ENCODE measurements around the gene XYLT1. TPM values are rescaled to one million over a fixed set of nuclear protein-coding genes. Genes with fewer than 3 reads are reported as not detected.

Gene XYLT1
- total RNA-seq, 1 experiment from 2014 or later, result 25.0 TPM

- TF ChIP-seq ARID4B (CRISPR knock-in tag; IDR thresholded peaks at IDR 0.05; ENCODE audit: borderline replicate concordance), result no peak
- no peak for TF ChIP-seq FOXK1 (CRISPR knock-in tag; IDR thresholded peaks at IDR 0.05)
- no peak for TF ChIP-seq SMAD4 (CRISPR knock-in tag; IDR thresholded peaks at IDR 0.05)
- no peak for TF ChIP-seq SMAD3 (CRISPR knock-in tag; IDR thresholded peaks at IDR 0.05; ENCODE audit: borderline replicate concordance)
- no peak for TF ChIP-seq ATF6 (CRISPR knock-in tag; IDR thresholded peaks at IDR 0.05)
- TF ChIP-seq ZNF416 (CRISPR knock-in tag; IDR thresholded peaks at IDR 0.05), result no peak
- no peak for TF ChIP-seq TP53 (CRISPR knock-in tag; IDR thresholded peaks at IDR 0.05)
Observed at GRCh38 chr16:17309510-17309909, 161.2 kb downstream of the XYLT1 start (continued).

- Mint-ChIP-seq H3K36me3 (no peaks in the 10 kb centered on the region), H3K4me1 (peaks cover 70% of the 10 kb centered on the region), H3K9me3 (no peaks in the 10 kb centered on the region), H3K4me3 (no peak overlapping the region), H3K27ac (no peak overlapping the region), H3K27me3 (ENCODE audit: low read depth) (no peaks in the 10 kb centered on the region)
- ChIA-PET POLR2A (no interaction called here), CTCF (no interaction called here)
- ATAC-seq (no peak), DNase-seq (ENCODE audit: low spot score) (no peak)
- no peak for TF ChIP-seq ZMAT4 (CRISPR knock-in tag; IDR thresholded peaks at IDR 0.05)
- no peak for TF ChIP-seq ZNF671 (CRISPR knock-in tag; IDR thresholded peaks at IDR 0.05)
- TF ChIP-seq TEAD4 (CRISPR knock-in tag; IDR thresholded peaks at IDR 0.05), result no peak
- TF ChIP-seq ZNF532 (CRISPR knock-in tag; IDR thresholded peaks at IDR 0.05; ENCODE audit: borderline replicate concordance), result no peak
- no peak for TF ChIP-seq FOXP1 (CRISPR knock-in tag; IDR thresholded peaks at IDR 0.05; ENCODE audit: borderline replicate concordance)
- TF ChIP-seq NR3C1 (CRISPR knock-in tag; conservative IDR thresholded peaks at IDR 0.05; ENCODE audit: low read depth), result no peak
- no peak for TF ChIP-seq ZNF416 (CRISPR knock-in tag; IDR thresholded peaks at IDR 0.05)
Observed at GRCh38 chr16:17308186-17308585, 162.6 kb downstream of the XYLT1 start.

- Mint-ChIP-seq H3K4me1 (peaks cover 76% of the 10 kb centered on the region), H3K4me3 (no peak overlapping the region), H3K36me3 (no peaks in the 10 kb centered on the region), H3K9me3 (no peaks in the 10 kb centered on the region), H3K27ac (no peak overlapping the region), H3K27me3 (ENCODE audit: low read depth) (no peaks in the 10 kb centered on the region)
- POLR2A ChIA-PET, result no interaction called here
- CTCF ChIA-PET, result no interaction called here
- DNase-seq (ENCODE audit: low spot score) (no peak), ATAC-seq (no peak)
- TF ChIP-seq ATF1 (CRISPR knock-in tag; IDR thresholded peaks at IDR 0.05) (no peak), PRDM15 (CRISPR knock-in tag; IDR thresholded peaks at IDR 0.05) (no peak), E2F5 (CRISPR knock-in tag; IDR thresholded peaks at IDR 0.05) (no peak), ETV6 (CRISPR knock-in tag; IDR thresholded peaks at IDR 0.05) (no peak), ZNF423 (CRISPR knock-in tag; IDR thresholded peaks at IDR 0.05) (peak; percentile 58), JAZF1 (CRISPR knock-in tag; IDR thresholded peaks at IDR 0.05) (no peak)
Observed at GRCh38 chr16:17307504-17307903, 163.3 kb downstream of the XYLT1 start.
